WTC11 (cell line): ENCODE results near the gene STAM. TPM values are rescaled to one million over a fixed set of nuclear protein-coding genes. Genes with fewer than 3 reads are reported as not detected.

ENCODE experiments used
- ATAC-seq: fragments of 200-7000 bp; cut with Tn5 transposase; 2 replicates; pipeline ENCODE4 v1.10.0; 2021; ENCODE audit warnings: mild to moderate bottlenecking, moderate library complexity
- CTCF ChIA-PET: fragments of 300-600 bp; sonication (Branson Sonifier 250); formaldehyde crosslinking; loops from one replicate; lab custom pipeline; 2021; ENCODE audit warnings: antibody characterized with exemption; lab: Charles Lee
- POLR2A ChIA-PET: fragments of 350-600 bp; sonication (Branson Sonifier 250); formaldehyde crosslinking; loops from one replicate; lab custom pipeline; 2021; ENCODE audit warnings: antibody characterized with exemption; lab: Charles Lee
- DNase-seq: peaks from one replicate; pipeline ENCODE4 v3.0.0; 2021; ENCODE audit warnings: low spot score
- H3K27ac Mint-ChIP-seq: 2 replicates; pipeline ENCODE4 v1.8.0; 2021; ENCODE audit warnings: mixed read lengths
- H3K27me3 Mint-ChIP-seq: 2 replicates; pipeline ENCODE4 v1.8.0; 2021; ENCODE audit warnings: low read depth, mild to moderate bottlenecking, moderate library complexity, mixed read lengths
- H3K36me3 Mint-ChIP-seq: 2 replicates; pipeline ENCODE4 v1.8.0; 2021; ENCODE audit warnings: mixed read lengths
- H3K4me1 Mint-ChIP-seq: 2 replicates; pipeline ENCODE4 v1.8.0; 2022; ENCODE audit warnings: mixed read lengths
- H3K4me3 Mint-ChIP-seq: 2 replicates; pipeline ENCODE4 v1.8.0; 2021; ENCODE audit warnings: mild to moderate bottlenecking, moderate library complexity, mixed read lengths
- H3K9me3 Mint-ChIP-seq: 2 replicates; pipeline ENCODE4 v1.8.0; 2021; ENCODE audit warnings: mixed read lengths
- AR ChIP-seq: fragments of 250-450 bp; sonication (Bioruptor Pico); IDR thresholded peaks from 2 replicates; pipeline ENCODE4 v1.9.0; 2021; ENCODE audit warnings: mild to moderate bottlenecking
- ARID4B ChIP-seq: sonication (generic); formaldehyde crosslinking; IDR thresholded peaks from 2 replicates; pipeline ENCODE4 v1.8.0; 2023; ENCODE audit warnings: missing genetic modification reagents, mild to moderate bottlenecking, borderline replicate concordance
- ATF3 ChIP-seq: sonication (generic); formaldehyde crosslinking; conservative IDR thresholded peaks from 2 replicates; pipeline ENCODE4 v1.8.1; 2022; ENCODE audit warnings: mild to moderate bottlenecking, missing genetic modification reagents
- ATF6 ChIP-seq: sonication (generic); formaldehyde crosslinking; IDR thresholded peaks from 2 replicates; pipeline ENCODE4 v1.8.1; 2023; ENCODE audit warnings: mild to moderate bottlenecking, missing genetic modification reagents
- CREM ChIP-seq: sonication (generic); formaldehyde crosslinking; IDR thresholded peaks from 2 replicates; pipeline ENCODE4 v1.8.1; 2022; ENCODE audit warnings: mild to moderate bottlenecking, missing genetic modification reagents, moderate library complexity
- E2F1 ChIP-seq: sonication (generic); formaldehyde crosslinking; IDR thresholded peaks from 2 replicates; pipeline ENCODE4 v1.8.0; 2022; ENCODE audit warnings: mild to moderate bottlenecking, missing genetic modification reagents
- FOXK1 ChIP-seq: sonication (generic); formaldehyde crosslinking; IDR thresholded peaks from 2 replicates; pipeline ENCODE4 v1.8.0; 2022; ENCODE audit warnings: mild to moderate bottlenecking, moderate library complexity, missing genetic modification reagents
- FOXP4 ChIP-seq: sonication (generic); formaldehyde crosslinking; IDR thresholded peaks from 2 replicates; pipeline ENCODE4 v1.8.0; 2022; ENCODE audit warnings: mild to moderate bottlenecking, missing genetic modification reagents
- IRF2 ChIP-seq: sonication (generic); formaldehyde crosslinking; IDR thresholded peaks from 2 replicates; pipeline ENCODE4 v1.8.0; 2022; ENCODE audit warnings: low read depth, missing genetic modification reagents, borderline replicate concordance
- KAT7 ChIP-seq: sonication (generic); formaldehyde crosslinking; IDR thresholded peaks from 2 replicates; pipeline ENCODE4 v1.8.1; 2023; ENCODE audit warnings: missing genetic modification reagents, mild to moderate bottlenecking, borderline replicate concordance
- MXD4 ChIP-seq: fragments of 250-450 bp; sonication (Bioruptor Pico); IDR thresholded peaks from 2 replicates; pipeline ENCODE4 v1.8.0; 2021; ENCODE audit warnings: mild to moderate bottlenecking, moderate library complexity, borderline replicate concordance
- NR2C2 ChIP-seq: sonication (generic); formaldehyde crosslinking; IDR thresholded peaks from 2 replicates; pipeline ENCODE4 v1.8.0; 2022; ENCODE audit warnings: mild to moderate bottlenecking, missing genetic modification reagents
- OVOL2 ChIP-seq: fragments of 250-450 bp; sonication (Bioruptor Pico); IDR thresholded peaks from 2 replicates; pipeline ENCODE4 v1.9.0; 2021; ENCODE audit warnings: mild to moderate bottlenecking, borderline replicate concordance
- PREB ChIP-seq: sonication (generic); formaldehyde crosslinking; IDR thresholded peaks from 2 replicates; pipeline ENCODE4 v1.8.1; 2022; ENCODE audit warnings: mild to moderate bottlenecking, missing genetic modification reagents, moderate library complexity, borderline replicate concordance
- SMAD4 ChIP-seq: sonication (generic); formaldehyde crosslinking; IDR thresholded peaks from 2 replicates; pipeline ENCODE4 v1.8.0; 2022; ENCODE audit warnings: mild to moderate bottlenecking, missing genetic modification reagents
- SP1 ChIP-seq: sonication (generic); formaldehyde crosslinking; conservative IDR thresholded peaks from 2 replicates; pipeline ENCODE4 v1.8.1; 2022; ENCODE audit warnings: missing genetic modification reagents
- ZNF281 ChIP-seq: sonication (generic); formaldehyde crosslinking; IDR thresholded peaks from 2 replicates; pipeline ENCODE4 v1.8.0; 2023; ENCODE audit warnings: mild to moderate bottlenecking, missing genetic modification reagents
- ZNF512 ChIP-seq: sonication (generic); formaldehyde crosslinking; IDR thresholded peaks from 2 replicates; pipeline ENCODE4 v1.8.1; 2022; ENCODE audit warnings: missing genetic modification reagents, borderline replicate concordance
- total RNA-seq: library from RNA; stranded (reverse); gene quantifications from 3 replicates; pipeline ENCODE4 v1.2.3, GENCODE V29; 2021

Gene STAM
- total RNA-seq, 1 experiment from 2014 or later = 24.2 TPM

- ChIA-PET POLR2A (no interaction called here), CTCF (interaction anchor here (1.3 kb wide), 1 partner anchor 11 kb away, joined by 4 read pairs; no protein-coding TSS in a partner anchor)
- Mint-ChIP-seq H3K4me1 (no peaks in the 10 kb centered on the region), H3K36me3 (no peaks in the 10 kb centered on the region), H3K4me3 (no peak overlapping the region), H3K9me3 (no peaks in the 10 kb centered on the region), H3K27ac (no peak overlapping the region), H3K27me3 (no peaks in the 10 kb centered on the region)
- no peak for ATAC-seq
- no peak for DNase-seq
- TF ChIP-seq OVOL2 (CRISPR knock-in tag) (no peak), ATF6 (no peak), SP1 (no peak), AR (CRISPR knock-in tag) (no peak), E2F1 (CRISPR knock-in tag) (no peak), IRF2 (CRISPR knock-in tag) (no peak), CREM (CRISPR knock-in tag) (no peak), ARID4B (no peak), ATF3 (CRISPR knock-in tag) (no peak), SMAD4 (CRISPR knock-in tag) (no peak), ZNF512 (CRISPR knock-in tag) (no peak), ZNF281 (CRISPR knock-in tag) (no peak), MXD4 (no peak), PREB (CRISPR knock-in tag) (no peak), FOXP4 (CRISPR knock-in tag) (no peak), NR2C2 (CRISPR knock-in tag) (no peak), KAT7 (CRISPR knock-in tag) (no peak), FOXK1 (CRISPR knock-in tag) (no peak)
These were observed 90.6 kb downstream of the STAM start for GRCh38 chr10:17734432-17735080.
